GM19372 (cell line): ENCODE measurements around the gene KIF9.
"Not testable (repeated sequence)": the region's sequence is repeated elsewhere in the genome, so short reads cannot be mapped to it uniquely, and the experiment has no call there.

Experiments
- ATAC-seq: cut with Tn5 transposase; IDR thresholded peaks from one replicate; pipeline ENCODE4 v1.9.1; 2021; ENCODE audit warnings: mild to moderate bottlenecking, low read depth, moderate library complexity; ENCODE audit not compliant: unreplicated experiment

KIF9 gene

GRCh38 chr3:47194994-47195393 is 87.6 kb downstream of the KIF9 start:
- ATAC-seq: no peak

GRCh38 chr3:47193871-47194859 is 88.4 kb downstream of the KIF9 start:
- ATAC-seq: no peak

- no peak for ATAC-seq
Observed at GRCh38 chr3:47186285-47186684, 96.3 kb downstream of the KIF9 start.

- not testable (repeated sequence) for ATAC-seq
Observed at GRCh38 chr3:47181685-47182084, 100.9 kb downstream of the KIF9 start.

GRCh38 chr3:47180011-47180410 is 102.6 kb downstream of the KIF9 start:
- not testable (repeated sequence) for ATAC-seq
